Measurements from ENCODE around the gene RTL10.

RTL10 gene

GRCh38 chr22:19875531-19876313 lies 21.0 kb upstream of the RTL10 start:
- DNase-seq = no peak

DNA sequence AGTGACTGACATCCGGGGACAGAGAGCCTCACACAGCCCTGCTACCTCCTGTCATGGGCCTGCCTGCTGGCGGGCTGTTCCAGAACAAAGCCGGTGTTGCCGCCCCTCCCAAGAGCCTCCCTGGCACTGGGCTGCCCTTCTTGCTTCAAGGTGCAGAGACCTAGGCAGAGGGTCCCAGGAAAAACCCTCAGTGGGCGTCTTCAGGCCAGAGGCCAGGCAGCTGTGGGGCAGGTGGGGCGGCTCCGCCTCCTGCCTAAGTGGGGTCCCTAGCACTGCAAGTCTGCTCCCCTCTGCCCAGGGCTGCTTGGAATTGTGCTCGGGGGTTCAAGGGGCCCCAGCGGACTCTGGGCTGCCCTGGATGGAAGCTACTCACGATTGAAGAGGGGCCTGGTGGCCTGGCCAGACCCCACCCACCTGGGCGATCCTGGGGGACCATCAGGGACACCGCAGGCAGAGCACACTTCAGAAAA lies 20.4 kb upstream of the RTL10 start:
- no peak for DNase-seq

DNA sequence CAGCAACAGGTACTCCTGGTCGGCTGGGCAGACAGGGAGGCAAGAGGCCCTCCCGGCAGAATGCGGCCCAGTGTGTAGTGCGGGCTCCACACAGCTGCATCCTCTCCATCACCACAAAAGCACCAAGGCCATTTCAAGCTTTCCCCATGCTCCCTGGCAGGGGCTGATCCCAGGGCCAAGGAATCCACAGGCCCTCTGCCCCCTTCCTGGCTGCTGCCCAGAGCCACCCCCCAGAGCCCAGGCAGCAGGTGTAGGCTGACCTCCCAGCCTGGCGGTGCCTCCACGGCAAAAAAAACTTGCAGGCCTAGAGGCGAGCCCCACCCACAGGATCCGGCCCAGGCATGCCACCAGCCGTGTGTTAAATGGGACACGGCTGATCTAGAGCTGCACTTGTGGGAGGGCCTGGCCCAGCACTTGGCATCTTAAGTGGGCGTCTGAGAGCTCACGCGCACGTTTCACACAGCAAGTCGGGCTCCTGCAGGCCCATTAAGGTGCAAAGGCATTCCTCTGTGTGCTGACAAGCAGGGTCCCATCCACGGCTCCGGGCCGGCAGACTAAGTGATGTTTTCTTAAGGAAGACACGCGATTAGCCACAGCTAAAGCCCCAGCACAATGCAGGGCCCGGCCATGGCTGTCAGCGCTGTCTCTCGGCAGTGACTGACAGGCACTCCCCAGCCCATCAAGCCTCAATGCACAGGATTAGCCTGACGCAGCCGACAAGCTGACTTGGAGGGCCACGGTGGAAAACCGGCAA lies 19.8 kb upstream of the RTL10 start:
- no peak for DNase-seq

GRCh38 chr22:19873960-19874306 lies 19.3 kb upstream of the RTL10 start:
- DNase-seq = no peak

DNA sequence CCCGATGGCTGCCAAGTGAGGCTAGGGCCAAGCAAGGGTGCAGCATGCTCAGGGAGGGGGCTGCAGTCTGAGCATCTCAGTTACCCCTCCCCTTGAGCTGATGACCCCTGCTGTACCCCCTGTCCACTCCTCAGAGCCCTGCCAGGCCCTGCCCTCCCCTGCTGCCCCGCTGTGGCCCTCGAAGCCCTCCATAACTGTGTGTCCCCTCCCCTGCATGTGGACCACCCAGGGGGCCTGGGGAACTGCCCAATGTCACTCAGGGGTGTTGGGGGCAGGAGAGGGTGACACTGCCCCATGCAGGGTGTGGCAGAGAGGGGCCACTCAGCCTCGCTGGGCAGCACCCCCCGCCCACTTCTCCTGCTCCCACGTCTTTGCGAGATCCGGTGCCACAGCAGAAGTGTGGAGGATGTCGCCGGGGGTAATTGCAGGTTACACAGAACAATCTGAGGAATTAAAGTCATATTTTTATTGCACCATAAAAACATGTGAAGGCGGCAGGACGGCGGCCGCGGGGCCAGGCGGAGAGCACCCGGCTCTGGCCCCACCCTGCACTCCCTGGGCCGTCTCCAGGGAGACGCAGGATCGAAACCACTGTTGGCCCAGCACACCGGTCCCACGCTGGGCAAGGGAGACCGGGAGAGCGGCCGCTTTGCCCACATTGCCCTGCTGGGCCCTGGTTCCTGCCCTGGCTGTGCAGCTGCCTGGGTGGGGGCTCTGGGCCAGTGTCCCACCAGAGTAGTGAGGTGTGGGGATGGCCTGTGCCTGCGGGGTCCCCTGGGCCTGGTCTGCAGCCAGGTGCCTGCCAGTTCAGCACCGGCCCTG lies 18.7 kb upstream of the RTL10 start:
- no peak for DNase-seq

- no peak for DNase-seq
Observed at GRCh38 chr22:19872779-19873137, 18.1 kb upstream of the RTL10 start.

DNA sequence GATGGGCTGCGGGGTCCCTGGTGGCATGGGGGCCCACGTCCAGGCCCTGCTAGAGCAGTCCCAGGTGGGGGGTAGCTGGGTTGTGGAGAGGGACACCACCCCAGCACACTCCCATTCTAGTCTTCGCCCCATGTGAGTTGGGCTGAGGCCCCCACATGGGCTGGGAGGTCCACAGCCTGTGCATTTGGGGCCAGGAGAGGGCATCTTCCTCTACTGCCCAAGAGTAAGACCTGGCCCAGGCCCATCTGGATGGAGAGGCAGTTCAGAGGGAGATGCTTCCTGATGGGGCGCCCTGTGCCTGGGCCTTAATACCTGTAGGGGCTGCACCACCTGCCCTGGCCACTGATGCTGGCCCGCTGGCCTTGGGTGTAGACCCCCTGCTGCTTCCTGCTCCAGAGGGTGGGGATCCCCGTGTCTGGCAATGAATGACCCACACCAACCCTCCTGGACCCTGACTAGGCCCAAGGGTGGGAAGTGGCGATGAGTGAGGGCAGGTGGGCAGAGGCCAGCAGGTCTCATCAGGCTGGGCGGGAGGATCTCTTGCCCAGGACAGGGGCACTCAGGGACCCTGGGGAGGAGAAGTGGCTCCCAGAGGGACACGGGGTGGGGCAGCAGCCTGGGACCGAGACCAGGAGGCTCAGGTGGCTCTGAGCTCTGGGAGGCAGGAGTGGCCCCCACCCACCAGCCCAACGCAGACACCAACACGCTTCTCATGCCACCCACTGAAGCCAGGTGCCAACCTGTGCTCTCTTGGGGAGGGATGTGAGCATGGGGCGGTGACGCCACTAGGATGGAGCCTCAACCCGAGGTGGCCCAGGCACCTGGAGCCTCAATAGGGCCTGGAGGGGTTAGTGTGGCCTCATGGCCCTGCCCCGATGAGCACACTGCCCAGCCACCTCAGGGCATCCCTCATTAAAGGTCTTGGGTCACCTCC lies 17.4 kb upstream of the RTL10 start:
- no peak for DNase-seq

GRCh38 chr22:19871023-19871844 lies 16.6 kb upstream of the RTL10 start:
- no peak for DNase-seq

DNA sequence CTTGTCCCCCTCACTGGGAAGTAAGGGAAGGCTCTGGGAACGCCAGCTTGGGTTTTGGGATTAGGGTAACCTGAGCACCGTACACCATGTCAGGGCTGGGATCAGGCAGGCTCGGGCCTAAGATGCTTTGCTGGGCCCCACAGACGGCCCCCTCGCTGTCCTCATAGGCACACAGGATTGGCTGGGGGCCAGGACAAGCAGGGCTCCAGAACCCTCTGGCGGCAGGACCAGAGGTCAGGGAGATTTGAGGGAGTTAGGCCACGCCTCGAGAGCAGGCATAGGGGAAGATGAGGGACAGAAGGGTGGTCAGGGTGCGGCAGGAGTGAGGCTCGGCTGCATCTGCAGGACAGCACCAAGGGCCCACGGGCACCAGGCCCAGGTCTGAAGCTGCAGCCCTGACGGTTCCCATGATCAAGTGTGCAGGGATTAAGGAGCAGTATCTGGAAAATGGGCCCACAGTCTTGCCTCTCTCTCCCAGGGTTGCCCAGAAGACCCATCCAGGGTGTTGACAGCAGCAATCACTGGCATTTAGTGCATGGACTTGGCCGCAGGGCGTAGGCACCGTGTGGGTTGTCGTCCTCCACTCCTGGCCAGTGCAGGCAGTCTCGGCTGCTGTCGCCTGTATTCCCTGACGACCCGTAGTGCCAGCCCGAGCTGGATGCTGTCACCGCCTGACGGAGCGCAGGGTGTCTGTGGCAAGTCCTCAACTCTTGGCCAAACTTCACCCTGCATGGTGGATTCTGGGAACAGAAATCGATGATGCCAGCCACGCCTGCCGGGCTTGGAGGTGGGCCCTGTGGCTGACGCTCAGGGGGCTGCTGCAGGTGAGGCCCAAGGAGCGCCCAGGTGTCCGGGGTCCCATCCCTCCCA lies 15.7 kb upstream of the RTL10 start:
- DNase-seq = no peak

GRCh38 chr22:19869497-19870152 lies 15.0 kb upstream of the RTL10 start:
- DNase-seq = no peak

GRCh38 chr22:19868773-19869471 lies 14.2 kb upstream of the RTL10 start:
- no peak for DNase-seq

GRCh38 chr22:19868333-19868732 lies 13.7 kb upstream of the RTL10 start:
- DNase-seq = no peak

DNA sequence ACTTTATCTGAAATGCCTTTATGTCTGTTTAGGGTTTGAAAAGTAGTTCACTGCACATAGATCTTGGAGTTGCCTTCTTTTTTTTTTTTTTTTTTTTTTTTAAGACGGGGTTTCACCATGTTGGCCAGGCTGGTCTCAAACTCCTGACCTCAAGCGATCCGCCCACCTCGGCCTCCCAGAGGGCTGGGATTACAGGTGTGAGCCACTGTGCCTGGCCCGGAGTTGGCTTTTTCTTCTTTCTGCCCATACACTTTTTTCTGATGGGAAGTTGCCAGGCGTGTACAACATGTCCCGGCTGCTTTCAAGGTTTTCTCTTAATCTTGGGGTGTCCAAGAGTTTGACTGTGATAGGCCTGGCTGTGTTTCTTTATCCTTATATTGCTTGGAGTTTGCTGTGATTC lies 12.9 kb upstream of the RTL10 start:
- no peak for DNase-seq

GRCh38 chr22:19866665-19867009 lies 12.0 kb upstream of the RTL10 start:
- DNase-seq = no peak

GRCh38 chr22:19865141-19865829 lies 10.6 kb upstream of the RTL10 start:
- DNase-seq = no peak

- DNase-seq = no peak
Observed at GRCh38 chr22:19864538-19865106, 9.9 kb upstream of the RTL10 start.

DNA sequence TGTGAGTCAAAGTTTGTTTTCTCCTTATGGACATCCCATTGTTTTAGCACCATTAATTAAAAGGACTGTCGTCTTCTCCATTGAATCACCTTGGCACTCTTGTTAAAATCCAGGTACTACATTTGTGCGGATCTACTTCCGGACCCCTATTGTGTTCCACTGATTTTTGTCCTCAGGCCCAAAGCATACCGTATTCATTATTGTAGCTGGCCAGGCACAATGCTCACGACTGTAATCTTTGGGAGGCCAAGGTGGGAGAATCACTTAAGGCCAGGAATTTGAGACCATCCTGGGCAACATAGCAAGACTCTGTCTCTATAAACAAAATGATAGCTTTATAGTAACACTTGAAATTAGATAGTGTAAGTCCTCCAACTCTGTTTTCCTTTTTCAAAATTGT lies 8.9 kb upstream of the RTL10 start:
- no peak for DNase-seq

- DNase-seq = no peak
Observed at GRCh38 chr22:19862619-19863246, 8.1 kb upstream of the RTL10 start.

All from SIG-M5 (cell line).